GM13977 (cell line): Measurements from ENCODE around the gene ACSBG1.
A peak's percentile ranks its signal among the peaks of the same experiment; 100 is the strongest.

Experiments
- DNase-seq: peaks from one replicate; pipeline ENCODE4 v3.0.0; 2012; ENCODE audit warnings: low spot score
- CTCF ChIP-seq: IDR thresholded peaks from 2 replicates; pipeline ENCODE4 v1.5.1; 2012; ENCODE audit warnings: mild to moderate bottlenecking, control low read depth; ENCODE audit not compliant: insufficient read depth; ENCODE audit errors: extremely low read depth, missing control alignments
- in situ Hi-C: fragments of 300-500 bp; cut with MboI; formaldehyde crosslinking; loops from one replicate; pipeline ENCODE4 v1.12.0; 2022; ENCODE audit warnings: low sequenced_read_pairs, low pct_unique_long_range_greater_than_20kb, mixed read lengths, inconsistent platforms; ENCODE audit not compliant: unreplicated experiment

The ACSBG1 gene

GRCh38 chr15:78244101-78244500 is 9.7 kb upstream of the ACSBG1 start:
- no peak for TF ChIP-seq CTCF
- in situ Hi-C loops: loop anchor here (5.0 to 25.0 kb wide), 2 partner anchors 132 to 282 kb away; no protein-coding TSS in a partner anchor
- no peak for DNase-seq

- DNase-seq: no peak
- in situ Hi-C loops: loop anchor here (5.0 to 25.0 kb wide), 2 partner anchors 131 to 281 kb away; no protein-coding TSS in a partner anchor
- TF ChIP-seq CTCF: no peak
Observed at GRCh38 chr15:78243491-78243941, 9.2 kb upstream of the ACSBG1 start.

- TF ChIP-seq CTCF: no peak
- in situ Hi-C loops: loop anchor here (5.0 to 25.0 kb wide), 2 partner anchors 131 to 281 kb away; no protein-coding TSS in a partner anchor
- DNase-seq: no peak
Observed at GRCh38 chr15:78243058-78243457, 8.7 kb upstream of the ACSBG1 start.

- in situ Hi-C loops: loop anchor here (5.0 to 25.0 kb wide), 2 partner anchors 130 to 280 kb away; no protein-coding TSS in a partner anchor
- TF ChIP-seq CTCF: peak; percentile 47
Observed at GRCh38 chr15:78242128-78242527, 7.8 kb upstream of the ACSBG1 start.

GRCh38 chr15:78241017-78241416 is 6.7 kb upstream of the ACSBG1 start:
- in situ Hi-C loops: loop anchor here (5.0 to 25.0 kb wide), 2 partner anchors 129 to 279 kb away; no protein-coding TSS in a partner anchor
- peak; percentile 90 for TF ChIP-seq CTCF
- peak; percentile 88 for DNase-seq

More at GRCh38 chr15:78242128-78242527, 7.8 kb upstream of the ACSBG1 start:
- DNase-seq: no peak

- in situ Hi-C loops: loop anchor here (5.0 to 25.0 kb wide), 2 partner anchors 128 to 278 kb away; no protein-coding TSS in a partner anchor
- no peak for DNase-seq
- no peak for TF ChIP-seq CTCF
Observed at GRCh38 chr15:78239811-78240210, 5.4 kb upstream of the ACSBG1 start.
